HG03103 (cell line): ENCODE data around the gene CHD6.

Experiments used
- ATAC-seq: cut with Tn5 transposase; IDR thresholded peaks from one replicate; pipeline ENCODE4 v1.9.1; 2021; ENCODE audit warnings: low read depth; ENCODE audit not compliant: unreplicated experiment

CHD6 gene

DNA sequence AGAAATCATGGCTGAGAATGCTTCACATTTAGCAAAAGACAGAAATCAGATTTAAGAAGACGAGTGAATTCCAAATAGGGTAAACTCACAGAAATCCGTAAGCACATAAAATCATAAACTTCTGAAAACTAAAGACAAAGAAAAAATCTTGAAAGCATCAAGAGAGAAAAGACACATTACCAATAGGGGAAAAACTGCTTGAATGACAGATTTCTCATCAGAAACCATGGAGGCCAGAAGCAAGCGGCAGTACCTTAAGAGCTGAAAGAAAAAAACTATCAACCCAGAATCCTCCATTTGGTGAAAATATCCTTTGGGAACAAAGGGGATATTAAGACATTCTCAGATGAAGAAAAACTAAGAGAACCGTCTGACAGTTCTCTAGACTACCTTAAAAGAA is 185.0 kb downstream of the CHD6 start:
- no peak for ATAC-seq

DNA sequence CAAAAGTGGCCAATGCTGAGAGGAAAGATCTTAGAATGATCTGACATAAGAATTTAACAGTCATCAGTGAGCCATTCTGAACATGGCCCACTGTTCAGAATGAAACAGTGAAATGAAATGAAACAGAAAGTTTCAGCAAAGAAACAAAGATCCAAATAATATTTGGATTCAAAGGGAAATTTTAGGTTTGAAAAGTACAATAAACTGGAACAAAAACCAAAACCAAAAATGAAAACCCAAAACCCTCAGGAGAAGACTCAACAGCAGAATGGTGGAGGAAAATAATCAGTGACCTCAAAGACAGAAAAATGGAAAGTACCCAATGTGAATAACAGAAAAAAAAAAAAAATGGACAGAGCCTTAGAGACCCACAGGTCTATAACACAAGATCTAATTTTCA is 185.4 kb downstream of the CHD6 start:
- ATAC-seq: no peak

DNA sequence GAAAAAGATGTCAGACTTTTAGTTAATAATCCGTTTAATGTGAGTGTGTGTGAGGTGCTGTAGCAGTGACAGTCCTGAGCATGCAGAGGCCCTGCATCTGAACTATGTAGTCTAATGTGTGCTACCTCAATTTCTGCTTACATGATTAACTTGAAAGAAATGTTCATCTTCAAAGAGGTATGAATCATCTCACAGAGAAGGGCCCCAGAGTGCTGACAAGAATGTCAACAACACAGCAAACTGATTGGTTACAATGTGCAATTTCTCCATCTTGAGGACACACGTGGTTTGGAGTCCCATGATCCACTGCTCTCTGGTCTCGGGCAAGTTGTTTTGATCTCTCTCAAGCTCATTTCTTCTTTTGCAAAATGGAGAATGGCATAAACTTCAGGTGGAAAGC is 189.9 kb downstream of the CHD6 start:
- ATAC-seq: no peak

DNA sequence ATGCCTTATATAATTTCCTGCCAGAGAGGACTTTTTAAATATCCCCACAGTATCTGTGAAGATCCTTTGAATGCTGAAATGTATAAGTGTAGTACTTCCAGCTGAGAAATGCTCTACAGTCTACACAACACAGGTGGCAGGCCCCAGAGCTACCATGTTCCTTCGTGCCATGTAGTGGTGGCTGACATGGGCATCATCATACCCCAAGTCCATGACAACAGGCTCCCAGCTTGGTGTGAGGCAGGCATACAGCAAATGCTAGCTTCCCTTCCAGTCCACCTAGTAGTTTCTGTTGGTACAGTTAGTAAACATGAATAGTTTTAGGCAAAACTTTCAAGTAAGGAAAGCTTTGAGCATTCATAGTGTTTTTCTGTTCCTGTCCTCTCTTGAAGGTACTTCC is 190.3 kb downstream of the CHD6 start:
- no peak for ATAC-seq

DNA sequence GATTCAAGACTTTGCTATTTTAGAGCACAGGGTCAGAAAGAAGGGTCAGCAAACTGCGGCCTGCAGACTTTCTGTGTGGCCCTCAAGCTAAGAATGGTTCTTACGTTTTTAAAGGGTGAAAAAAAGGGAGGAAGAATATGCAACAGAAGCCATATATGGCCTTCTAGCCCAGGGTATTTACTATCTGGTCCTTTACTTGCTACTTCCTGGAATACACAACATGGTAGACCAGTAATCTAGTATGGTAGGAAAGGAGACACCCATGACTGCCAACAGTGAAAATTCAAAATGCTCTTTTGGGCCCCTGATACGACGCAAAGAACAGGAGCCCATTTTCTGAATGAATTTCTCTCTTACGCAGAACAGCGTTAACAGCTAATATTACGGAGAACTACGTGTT is 191.2 kb downstream of the CHD6 start:
- ATAC-seq: no peak

DNA sequence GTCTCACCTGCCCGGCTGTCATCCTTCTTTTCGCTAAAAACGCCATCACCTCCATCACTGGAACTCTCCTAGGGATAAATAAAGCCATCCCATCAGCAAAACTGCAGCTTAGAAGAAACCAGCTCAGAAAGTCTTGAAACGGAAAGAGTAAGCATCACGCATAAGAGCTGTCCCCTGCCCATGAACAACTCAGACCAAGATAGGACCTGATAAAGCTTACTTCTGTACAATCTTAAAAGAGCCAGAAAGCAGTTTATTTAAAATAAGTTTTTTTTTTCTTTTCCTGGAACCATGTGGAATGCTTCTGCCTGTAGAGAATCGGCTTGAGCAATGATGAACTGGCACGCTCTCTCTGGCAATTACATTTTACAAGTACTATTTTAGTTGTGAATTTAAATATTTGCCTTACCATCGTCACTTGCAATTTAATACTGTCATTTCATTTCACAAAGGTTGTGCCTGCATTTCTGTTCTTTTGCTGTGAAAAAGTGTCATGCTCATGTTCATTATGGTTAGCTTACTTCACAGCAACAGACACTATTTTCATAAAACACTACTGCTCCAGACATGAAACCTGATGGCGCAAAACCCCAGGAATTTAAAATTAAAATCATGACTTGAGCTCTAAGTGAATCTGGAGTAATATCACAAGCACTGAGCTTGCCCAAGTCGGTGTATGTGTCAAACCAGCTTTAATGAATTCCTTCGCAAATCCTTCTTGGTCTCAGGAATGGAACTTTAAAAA is 191.9 kb downstream of the CHD6 start:
- ATAC-seq: no peak

DNA sequence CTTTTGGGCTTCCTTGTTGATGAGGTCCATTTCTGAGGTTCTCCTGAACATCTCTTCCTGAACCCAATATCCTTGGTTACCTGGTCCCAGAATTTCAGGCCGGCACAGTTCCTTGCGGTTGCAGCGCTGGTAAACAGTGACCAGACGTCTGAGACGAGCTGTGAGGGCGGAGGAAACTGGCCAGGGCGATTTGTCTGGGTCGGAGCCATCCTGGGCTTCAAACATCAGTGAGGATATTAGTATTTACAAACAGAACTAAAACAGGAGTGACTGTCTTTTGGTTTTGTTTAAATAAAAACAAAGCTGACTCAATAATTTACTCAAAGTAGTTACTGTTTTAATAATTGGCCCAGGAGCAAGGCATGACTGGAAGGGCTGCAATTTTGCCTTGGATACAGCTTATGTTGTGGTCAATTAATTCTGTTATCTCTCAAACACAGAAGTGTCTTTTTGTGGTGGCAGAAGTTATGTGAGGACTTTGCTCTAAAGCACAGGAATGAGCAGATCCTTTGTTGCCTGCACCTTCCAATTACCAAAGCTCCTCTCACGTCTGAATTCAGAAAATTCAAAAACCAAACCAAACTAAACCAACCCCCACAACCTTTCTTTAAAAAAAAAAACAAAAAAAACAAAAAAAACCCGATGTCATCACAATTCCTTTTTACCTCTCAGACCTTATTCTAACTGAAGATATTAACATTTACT is 192.8 kb downstream of the CHD6 start:
- ATAC-seq: no peak

DNA sequence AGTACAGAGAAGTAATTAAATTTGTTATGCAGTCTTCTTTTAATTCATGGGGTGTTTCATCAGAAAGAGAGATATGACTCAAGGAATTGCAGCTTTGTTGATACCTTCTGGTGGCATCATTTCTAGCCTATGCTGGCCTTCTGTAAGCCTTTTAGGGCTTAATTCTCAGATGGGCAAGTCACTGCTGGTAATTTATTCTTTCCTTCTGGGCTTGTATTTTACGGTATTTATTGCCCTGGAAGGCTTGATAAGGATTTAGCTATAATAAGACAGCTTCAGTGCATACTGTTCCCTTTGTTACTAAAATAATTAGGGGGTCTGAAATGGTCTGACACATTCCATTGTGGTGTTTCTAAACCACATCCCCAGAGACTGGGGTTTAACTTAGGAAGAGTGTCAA is 193.6 kb downstream of the CHD6 start:
- ATAC-seq: no peak

DNA sequence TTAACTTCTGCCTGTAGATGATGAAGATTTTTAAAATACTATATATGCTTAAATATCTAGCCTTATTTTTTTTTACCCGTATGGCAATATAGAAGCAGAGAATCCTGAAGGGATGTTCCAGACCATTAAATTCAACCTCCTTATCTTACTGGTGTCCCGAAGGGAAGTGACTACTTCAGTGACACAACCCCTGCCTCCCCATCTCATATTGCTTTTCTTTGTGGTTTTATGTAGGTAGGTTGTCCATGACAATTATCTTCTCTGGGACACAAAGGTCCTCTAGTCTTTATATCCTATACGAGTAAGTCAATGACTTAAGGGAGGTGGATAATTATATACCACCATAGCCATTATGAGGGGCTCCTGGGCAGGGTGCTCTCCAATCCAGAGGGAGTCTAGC is 194.2 kb downstream of the CHD6 start:
- ATAC-seq: no peak

DNA sequence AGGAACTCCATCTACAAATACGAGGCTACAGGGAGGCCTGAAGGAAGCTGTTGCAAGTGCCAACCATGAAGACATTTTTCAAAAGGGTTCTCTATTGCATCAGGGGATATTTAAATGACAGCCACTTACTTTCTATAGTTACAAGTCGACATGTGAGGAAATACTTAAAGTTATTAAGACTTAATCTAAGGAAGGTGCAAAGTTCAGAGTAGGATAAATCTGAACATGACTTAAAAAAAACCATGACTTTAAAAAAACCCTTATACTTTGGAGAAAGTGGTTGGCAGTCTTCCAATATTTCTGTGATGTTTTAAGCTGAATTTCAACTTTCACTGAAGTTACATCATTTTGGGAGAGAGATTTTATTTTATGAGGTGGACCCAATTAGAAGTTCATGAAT is 195.2 kb downstream of the CHD6 start:
- ATAC-seq: no peak

DNA sequence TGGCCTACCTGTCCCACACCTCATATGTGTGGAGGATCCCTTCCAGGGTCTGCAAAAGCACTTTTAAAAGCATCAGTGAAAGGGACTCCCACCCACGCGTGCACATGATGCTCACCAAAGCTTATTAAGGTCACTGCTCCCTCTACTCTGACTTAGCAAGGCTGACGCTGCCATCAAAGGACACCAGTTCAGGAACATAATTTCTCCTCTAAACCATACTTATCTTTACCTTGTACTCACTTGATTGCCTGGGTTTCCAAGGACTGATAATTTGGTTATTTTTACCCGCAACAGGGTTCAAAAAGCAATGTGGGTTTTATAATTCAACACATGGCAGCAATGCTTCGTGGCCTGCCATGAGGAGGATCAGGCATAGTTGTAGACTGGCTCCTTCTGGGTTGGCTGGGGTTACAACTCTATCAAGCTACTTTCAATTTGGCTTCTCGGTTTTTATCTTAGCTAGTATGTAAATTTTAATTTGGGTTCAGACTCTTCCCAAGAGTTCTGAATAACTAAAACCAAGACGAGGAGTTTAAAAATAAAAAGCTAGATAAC is 199.4 kb downstream of the CHD6 start:
- no peak for ATAC-seq

DNA sequence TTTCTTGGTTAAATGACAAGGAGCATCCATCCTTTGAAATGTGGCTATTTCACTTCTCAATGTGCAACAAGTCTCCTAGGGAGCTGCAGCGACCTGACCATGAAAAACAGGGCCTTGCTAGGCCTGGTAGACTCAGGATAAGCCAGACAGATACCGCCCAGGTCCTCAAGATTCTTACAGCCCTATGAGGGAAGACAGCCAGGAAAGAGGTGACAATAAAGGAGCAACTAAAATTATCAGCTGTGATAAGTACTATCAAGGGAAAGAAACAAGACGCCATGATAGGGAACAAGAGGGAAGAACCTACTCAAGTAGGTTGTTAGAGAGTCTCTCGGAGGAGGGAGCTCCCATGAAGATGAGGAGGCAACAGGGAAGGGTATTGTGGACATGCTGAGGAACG is 200.1 kb downstream of the CHD6 start:
- ATAC-seq: no peak

DNA sequence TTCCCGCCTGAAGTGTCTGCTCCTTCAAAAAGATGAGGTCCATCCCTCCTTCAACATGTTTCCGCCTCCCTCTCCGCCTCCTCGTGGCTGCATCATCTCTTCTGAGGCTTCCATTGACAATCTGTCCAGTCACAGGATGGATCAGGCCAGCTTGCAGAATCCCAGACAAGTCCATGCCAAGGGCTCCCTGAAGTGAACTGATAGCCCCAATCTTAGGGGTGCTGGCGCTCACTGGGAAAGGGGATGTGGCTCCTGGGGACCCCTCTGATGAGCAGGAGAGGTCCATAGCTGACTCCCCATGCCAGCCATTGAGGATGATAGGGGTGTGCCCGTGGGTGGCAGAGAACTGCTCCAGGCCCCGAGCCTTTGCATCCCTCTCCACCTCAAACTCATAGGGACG is 203.0 kb downstream of the CHD6 start:
- ATAC-seq: no peak

DNA sequence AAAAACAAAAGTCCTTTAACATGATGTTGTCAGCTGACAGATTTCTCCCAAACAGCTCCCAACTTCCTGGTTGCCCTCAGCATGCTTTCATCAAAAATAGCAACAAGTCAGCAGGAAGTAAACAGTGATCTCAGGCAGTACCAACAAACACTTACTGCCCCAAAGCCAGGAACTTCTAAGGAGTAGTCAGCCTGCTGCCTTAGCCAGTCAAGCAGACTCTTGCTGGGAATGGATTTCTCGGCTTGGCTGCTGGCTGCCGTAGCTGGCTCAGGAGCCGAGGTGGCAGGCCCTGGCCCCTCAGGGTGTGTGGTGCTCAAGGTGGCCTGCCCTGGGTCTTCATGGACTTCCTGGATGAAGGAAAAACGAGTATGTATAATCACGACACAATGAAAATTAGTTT is 205.0 kb downstream of the CHD6 start:
- ATAC-seq: no peak

DNA sequence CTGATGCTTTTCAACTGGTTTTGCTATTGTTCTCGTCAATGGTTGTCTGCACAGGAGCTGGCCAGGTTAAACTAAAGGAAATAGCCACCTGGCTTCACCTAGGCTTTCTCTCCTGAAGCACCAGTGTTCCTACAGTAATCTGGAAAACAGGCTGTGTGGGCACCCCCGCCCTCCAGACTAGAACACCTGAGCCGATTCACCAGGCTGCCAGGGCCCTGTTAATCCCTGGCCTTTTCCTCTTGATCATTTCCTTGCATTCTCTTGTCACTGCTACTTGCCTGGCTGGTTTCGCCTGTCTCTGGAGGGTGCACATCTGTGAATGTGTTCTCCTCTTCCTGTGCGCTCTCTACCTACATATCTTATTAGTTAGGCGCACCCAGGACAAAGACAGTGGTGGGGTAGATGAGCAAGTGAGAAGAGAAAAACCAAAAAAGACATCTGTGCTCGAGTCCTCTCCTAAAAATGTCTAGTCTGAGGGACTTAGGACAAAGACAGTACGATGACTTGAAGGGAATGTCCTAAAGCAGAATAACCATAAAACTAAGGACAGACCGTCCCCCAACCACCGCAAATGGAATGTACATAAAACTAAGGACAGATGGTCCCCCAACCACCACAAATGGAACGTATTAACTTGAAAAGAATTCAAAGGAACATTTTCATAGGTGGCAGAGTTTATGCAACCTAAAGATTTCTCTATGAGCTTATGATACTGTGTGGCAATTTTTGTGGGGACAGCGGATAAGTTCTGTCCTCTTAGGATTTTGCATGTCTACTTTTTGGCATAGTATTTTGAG is 205.7 kb downstream of the CHD6 start:
- no peak for ATAC-seq

DNA sequence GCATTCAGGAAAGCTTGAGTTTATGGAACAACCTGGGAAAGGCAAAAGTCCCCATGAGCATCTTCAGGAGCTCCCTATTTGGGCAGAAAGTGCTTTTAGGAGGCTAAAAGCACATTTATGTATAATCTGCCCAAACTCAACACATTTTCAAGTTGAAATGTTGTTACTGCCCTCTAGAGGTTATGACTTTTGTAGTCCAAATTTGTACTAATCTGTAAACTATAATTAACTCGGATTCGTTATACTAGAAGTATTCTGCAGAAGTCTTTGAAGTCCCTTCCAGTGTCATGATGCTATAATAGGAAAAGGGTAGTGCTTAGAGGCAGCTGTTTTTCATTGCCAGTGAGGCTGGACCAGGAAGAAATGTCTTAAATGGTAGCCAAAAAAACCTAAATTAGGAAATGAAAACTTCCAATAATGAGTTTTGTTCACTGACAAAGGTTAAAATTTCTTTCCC is 206.8 kb downstream of the CHD6 start:
- no peak for ATAC-seq

DNA sequence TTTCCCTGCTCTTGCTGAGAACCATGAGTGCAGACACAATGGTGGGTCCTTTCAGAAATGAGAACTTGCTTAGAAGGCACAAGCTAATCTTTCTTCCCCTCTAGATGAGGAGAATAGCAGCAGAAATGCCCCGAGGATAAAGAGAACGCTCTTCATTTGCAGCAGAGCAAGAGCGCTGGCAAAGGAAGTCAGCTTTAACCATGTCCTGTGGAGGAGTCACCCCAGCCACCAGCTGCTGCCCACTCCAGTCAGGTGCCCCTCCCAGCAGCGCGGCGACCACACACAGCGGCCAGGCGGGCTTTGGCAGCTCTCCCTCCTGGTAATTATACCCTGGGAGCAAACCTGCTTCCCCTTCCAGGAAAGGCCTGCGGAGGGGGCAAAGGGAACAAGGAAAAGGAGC is 209.2 kb downstream of the CHD6 start:
- no peak for ATAC-seq

DNA sequence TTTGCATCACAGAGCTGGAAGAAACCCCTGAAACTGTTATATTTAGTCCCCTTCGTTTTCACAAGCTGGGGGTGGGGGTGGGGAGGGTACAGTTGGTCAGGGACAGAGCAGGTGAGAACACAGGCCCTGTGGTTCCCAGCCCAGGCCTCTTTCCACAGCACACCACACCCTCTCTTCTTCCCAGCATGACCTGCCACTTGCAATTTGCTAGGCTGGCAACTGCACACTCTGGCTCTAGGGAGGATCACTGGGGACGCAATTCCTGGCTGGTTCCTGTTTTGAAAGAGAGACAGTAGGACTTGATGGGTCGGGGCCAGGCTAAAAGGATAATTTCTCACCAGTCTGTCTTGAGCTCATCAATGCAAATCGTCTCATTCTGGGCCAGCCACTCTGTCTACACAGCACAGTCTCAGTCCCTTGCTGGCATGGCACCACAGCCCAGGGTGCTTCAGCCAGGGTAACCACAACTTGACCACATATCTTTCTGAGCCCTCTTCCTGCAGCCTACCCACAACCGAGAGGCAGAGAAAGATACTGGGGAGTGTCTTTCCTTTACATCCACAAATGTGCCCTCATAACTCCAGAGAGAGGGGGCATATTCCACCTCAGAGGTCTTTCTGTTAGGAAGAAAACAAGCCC is 209.9 kb downstream of the CHD6 start:
- no peak for ATAC-seq

DNA sequence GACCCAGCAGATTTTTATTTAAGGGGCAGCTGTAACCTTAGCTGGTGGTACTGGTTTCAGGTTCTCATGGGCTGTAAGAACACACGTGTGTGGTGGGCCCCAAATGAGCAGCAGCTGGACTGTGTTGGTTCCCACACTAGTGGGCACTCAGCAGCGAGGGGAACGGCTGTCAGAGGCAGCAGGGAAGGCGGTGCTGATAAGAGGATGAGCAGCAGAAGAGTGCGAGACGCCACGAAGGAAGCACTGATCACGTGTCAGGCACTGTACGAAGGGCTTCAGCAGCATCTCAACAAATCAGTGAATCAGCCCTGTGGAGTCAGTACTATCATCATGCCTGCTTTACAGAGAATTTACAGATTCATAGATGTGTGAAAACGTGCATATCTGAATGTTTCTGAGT is 210.6 kb downstream of the CHD6 start:
- ATAC-seq: no peak

DNA sequence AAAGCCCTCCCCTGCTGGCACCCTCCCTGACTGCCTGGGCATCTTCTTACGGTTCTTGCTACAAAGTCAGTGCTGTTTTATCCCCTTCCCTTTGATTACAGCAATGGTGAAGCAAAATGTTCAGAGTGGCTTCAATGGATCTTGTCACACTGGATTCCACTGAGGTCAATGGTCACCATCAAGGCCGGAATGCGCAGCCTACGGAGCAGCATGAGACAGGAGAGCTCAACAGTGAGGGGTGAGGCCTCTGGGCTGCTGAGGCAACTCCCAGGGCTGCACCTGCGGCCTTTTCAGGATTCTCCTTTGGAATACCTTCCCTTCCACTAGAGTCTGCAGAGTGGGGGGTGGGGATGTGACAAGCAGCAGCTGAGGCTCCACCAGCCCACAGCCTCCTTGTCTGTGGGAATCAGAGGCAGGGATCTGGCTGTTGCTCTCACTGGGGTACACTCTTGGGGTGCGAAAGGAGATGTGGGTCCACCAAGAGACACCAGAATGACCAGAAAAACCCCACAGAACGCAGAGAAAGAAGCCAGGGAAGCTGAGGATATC is 211.2 kb downstream of the CHD6 start:
- no peak for ATAC-seq
